Endothelial cell of umbilical vein (primary cell): ENCODE data around the gene NCOA3.

ENCODE experiments used
- EZH2 ChIP-seq: IDR thresholded peaks from 2 replicates; pipeline ENCODE4 v1.6.1; 2012; ENCODE audit warnings: borderline replicate concordance, low read depth, mild to moderate bottlenecking, moderate library complexity, low read length, inconsistent platforms; ENCODE audit not compliant: severe bottlenecking
- JUN ChIP-seq: IDR thresholded peaks from 2 replicates; pipeline ENCODE4 v1.6.1; 2011; ENCODE audit warnings: borderline replicate concordance, low read depth; ENCODE audit not compliant: insufficient read length, insufficient read depth
- POLR2A ChIP-seq: IDR thresholded peaks from 2 replicates; pipeline ENCODE4 v1.6.1; 2012; ENCODE audit warnings: low read depth, mild to moderate bottlenecking, control low read depth, low read length
- POLR2AphosphoS5 ChIP-seq: IDR thresholded peaks from 2 replicates; pipeline ENCODE4 v1.6.1; 2012; ENCODE audit warnings: low read depth, mild to moderate bottlenecking, control low read depth, low read length, moderate library complexity; ENCODE audit not compliant: insufficient read depth
- TF ChIP-seq, protein P1 (sequence below), 2 donors: IDR thresholded peaks; 1 replicate in 1 of 2; 2 replicates in 1 of 2; pipeline ENCODE4 v1.5.1; 2011; ENCODE audit warnings: low read length in 2 of 2, mild to moderate bottlenecking in 2 of 2, moderate library complexity in 2 of 2, control low read depth in 1 of 2, inconsistent platforms in 1 of 2, low read depth in 1 of 2; ENCODE audit not compliant: insufficient read depth in 1 of 2; ENCODE audit errors: extremely low read depth in 1 of 2

DNA sequence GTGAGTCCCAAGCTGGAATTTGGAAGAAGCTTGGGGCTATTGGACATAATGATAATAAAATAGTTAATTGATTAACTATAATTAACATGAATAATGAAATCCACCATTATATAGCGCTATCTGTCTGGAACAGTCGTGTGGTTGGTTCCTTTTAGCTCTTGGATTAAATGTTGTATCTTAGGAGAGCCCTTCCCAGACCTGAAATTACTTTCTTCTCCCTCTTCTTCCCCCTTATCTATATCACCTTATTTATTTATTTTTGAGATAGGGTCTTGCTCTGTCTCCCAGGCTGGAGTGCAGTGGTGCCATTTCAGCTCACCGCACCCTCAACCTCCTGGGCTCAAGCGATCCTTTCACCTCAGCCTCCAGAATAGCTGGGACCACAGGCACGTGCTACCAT is 64.6 kb downstream of the NCOA3 start:
- TF ChIP-seq EZH2 = no peak
- TF ChIP-seq, protein P1, sequence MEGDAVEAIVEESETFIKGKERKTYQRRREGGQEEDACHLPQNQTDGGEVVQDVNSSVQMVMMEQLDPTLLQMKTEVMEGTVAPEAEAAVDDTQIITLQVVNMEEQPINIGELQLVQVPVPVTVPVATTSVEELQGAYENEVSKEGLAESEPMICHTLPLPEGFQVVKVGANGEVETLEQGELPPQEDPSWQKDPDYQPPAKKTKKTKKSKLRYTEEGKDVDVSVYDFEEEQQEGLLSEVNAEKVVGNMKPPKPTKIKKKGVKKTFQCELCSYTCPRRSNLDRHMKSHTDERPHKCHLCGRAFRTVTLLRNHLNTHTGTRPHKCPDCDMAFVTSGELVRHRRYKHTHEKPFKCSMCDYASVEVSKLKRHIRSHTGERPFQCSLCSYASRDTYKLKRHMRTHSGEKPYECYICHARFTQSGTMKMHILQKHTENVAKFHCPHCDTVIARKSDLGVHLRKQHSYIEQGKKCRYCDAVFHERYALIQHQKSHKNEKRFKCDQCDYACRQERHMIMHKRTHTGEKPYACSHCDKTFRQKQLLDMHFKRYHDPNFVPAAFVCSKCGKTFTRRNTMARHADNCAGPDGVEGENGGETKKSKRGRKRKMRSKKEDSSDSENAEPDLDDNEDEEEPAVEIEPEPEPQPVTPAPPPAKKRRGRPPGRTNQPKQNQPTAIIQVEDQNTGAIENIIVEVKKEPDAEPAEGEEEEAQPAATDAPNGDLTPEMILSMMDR (IDR thresholded peaks at IDR 0.05; ENCODE audit: extremely low read depth in 1 of 2, insufficient read depth in 1 of 2, low read depth in 1 of 2, low read length in 2 of 2) = no peak
- TF ChIP-seq POLR2AphosphoS5 = no peak
- no peak for TF ChIP-seq POLR2A
- no peak for TF ChIP-seq JUN
